Liver (tissue), 3 donors: ENCODE measurements around the gene LPAR3.

Source experiments
- CTCF ChIP-seq: fragments of 150-350 bp; IDR thresholded peaks from 2 replicates; pipeline ENCODE4 v1.5.1; 2017; ENCODE audit warnings: improper control_type of control experiment, low read depth, low read length; ENCODE audit not compliant: missing input control
- EGR1 ChIP-seq, 2 donors: IDR thresholded peaks; 2 replicates each; pipeline ENCODE4 v1.6.1; 2016 to 2018; ENCODE audit warnings: antibody characterized with exemption in 2 of 2, low read depth in 2 of 2
- FOXA1 ChIP-seq: IDR thresholded peaks from 2 replicates; pipeline ENCODE4 v1.6.1; 2016; ENCODE audit warnings: antibody characterized with exemption
- FOXA2 ChIP-seq: IDR thresholded peaks from 2 replicates; pipeline ENCODE4 v1.6.1; 2016; ENCODE audit warnings: antibody characterized with exemption
- RXRA ChIP-seq, 2 donors: IDR thresholded peaks; 2 replicates each; pipeline ENCODE4 v1.6.1; 2017 to 2018; ENCODE audit warnings: antibody characterized with exemption in 2 of 2, mild to moderate bottlenecking in 1 of 2
- TAF1 ChIP-seq: conservative IDR thresholded peaks from 2 replicates; pipeline ENCODE4 v1.6.1; 2016; ENCODE audit warnings: antibody characterized with exemption, mild to moderate bottlenecking
- YY1 ChIP-seq: IDR thresholded peaks from 2 replicates; pipeline ENCODE4 v1.6.1; 2016; ENCODE audit warnings: antibody characterized with exemption, mild to moderate bottlenecking
- TF ChIP-seq, protein P1 (sequence below): IDR thresholded peaks from 2 replicates; pipeline ENCODE4 v1.6.1; 2016; ENCODE audit warnings: antibody characterized with exemption, mild to moderate bottlenecking
- donor health status: healthy.
- donor health status: healthy.

DNA sequence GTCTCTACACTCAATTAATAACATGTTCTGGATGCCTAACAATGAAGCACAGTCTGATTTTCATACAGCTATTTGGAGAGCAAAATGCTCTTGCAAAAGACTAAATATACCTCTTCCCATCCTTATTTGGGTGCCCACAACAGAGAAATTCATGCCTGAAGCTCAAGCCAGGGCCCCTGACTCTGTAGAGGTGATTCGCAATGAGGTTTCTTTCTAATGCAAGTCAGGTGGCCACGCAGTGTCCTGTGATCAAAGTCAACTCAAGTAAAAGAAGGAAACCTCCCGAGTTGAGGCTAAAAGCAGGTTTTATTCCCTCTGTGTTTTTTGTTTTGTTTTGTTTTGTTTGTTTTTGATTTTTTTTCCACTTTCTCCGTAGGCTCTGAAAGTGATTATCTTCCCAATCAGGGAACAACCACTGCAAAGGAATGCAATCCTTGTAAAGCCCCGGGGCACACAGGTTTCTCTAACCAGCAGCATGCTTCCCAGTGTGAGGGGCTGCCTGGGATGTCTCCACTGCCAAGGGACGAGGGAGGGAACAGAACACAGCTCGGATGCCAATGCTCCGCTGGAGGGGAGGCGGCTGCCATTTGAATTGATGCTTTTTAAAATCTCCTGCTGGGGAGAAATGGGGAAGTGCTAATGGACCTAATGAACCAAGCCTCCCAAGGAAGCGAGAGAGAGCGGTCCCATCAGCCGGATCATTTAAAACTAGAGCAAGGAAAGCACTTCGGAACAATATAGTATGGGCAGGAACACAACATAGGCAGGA is 128.9 kb downstream of the LPAR3 start:
- TF ChIP-seq CTCF (no peak), YY1 (no peak), TAF1 (no peak), FOXA2 (no peak), FOXA1 (no peak), RXRA (IDR thresholded peaks at IDR 0.05) (no peak), EGR1 (IDR thresholded peaks at IDR 0.05; ENCODE audit: low read depth in 2 of 2) (no peak)
- TF ChIP-seq, protein P1, sequence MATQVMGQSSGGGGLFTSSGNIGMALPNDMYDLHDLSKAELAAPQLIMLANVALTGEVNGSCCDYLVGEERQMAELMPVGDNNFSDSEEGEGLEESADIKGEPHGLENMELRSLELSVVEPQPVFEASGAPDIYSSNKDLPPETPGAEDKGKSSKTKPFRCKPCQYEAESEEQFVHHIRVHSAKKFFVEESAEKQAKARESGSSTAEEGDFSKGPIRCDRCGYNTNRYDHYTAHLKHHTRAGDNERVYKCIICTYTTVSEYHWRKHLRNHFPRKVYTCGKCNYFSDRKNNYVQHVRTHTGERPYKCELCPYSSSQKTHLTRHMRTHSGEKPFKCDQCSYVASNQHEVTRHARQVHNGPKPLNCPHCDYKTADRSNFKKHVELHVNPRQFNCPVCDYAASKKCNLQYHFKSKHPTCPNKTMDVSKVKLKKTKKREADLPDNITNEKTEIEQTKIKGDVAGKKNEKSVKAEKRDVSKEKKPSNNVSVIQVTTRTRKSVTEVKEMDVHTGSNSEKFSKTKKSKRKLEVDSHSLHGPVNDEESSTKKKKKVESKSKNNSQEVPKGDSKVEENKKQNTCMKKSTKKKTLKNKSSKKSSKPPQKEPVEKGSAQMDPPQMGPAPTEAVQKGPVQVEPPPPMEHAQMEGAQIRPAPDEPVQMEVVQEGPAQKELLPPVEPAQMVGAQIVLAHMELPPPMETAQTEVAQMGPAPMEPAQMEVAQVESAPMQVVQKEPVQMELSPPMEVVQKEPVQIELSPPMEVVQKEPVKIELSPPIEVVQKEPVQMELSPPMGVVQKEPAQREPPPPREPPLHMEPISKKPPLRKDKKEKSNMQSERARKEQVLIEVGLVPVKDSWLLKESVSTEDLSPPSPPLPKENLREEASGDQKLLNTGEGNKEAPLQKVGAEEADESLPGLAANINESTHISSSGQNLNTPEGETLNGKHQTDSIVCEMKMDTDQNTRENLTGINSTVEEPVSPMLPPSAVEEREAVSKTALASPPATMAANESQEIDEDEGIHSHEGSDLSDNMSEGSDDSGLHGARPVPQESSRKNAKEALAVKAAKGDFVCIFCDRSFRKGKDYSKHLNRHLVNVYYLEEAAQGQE = no peak
